Caco-2 (cell line): ENCODE results near the gene RTL10. TPM values are rescaled to one million over a fixed set of nuclear protein-coding genes. Genes with fewer than 3 reads are reported as not detected.

ENCODE experiments used
- BruUV-seq: library from RNA; stranded (reverse); fragments of 400-500 nt; replicated peaks from 2 replicates; lab custom pipeline; 2021; lab: Mats Ljungman, UMichigan
- CTCF ChIA-PET: fragments of 300-600 bp; sonication (Branson Sonifier 250); formaldehyde crosslinking; loops from one replicate; lab custom pipeline; 2022; ENCODE audit warnings: antibody characterized with exemption; lab: Charles Lee
- POLR2A ChIA-PET: fragments of 300-600 bp; sonication (Branson Sonifier 250); formaldehyde crosslinking; loops from one replicate; lab custom pipeline; 2022; ENCODE audit warnings: antibody characterized with exemption; lab: Charles Lee
- DNase-seq, 2 experiments: peaks; one replicate each; pipeline versions ENCODE4 v3.0.0 to v3.0.0-alpha.2; 2020 to 2022
- H3K27me3 ChIP-seq: replicated peaks from 2 replicates; pipeline ENCODE4 v1.6.0; 2011; ENCODE audit warnings: low read length; ENCODE audit not compliant: control insufficient read depth, insufficient read depth
- H3K36me3 ChIP-seq: 2 replicates; pipeline ENCODE4 v1.5.1; 2011; ENCODE audit warnings: low read length; ENCODE audit not compliant: control insufficient read depth, insufficient read depth
- H3K4me1 ChIP-seq: fragments of 250-450 bp; sonication (Bioruptor Pico); 2 replicates; pipeline ENCODE4 v1.5.1; 2020; ENCODE audit warnings: mild to moderate bottlenecking
- H3K4me3 ChIP-seq: 2 replicates; pipeline ENCODE4 v1.5.1; 2011; ENCODE audit warnings: low read depth, mild to moderate bottlenecking, control low read depth, low read length
- H3K9me3 ChIP-seq: fragments of 250-450 bp; sonication (Bioruptor Pico); 2 replicates; pipeline ENCODE4 v1.5.1; 2020; ENCODE audit warnings: mild to moderate bottlenecking, moderate library complexity
- H3K27ac Mint-ChIP-seq: one replicate; pipeline ENCODE4 v1.8.0; 2022; ENCODE audit warnings: mixed read lengths; ENCODE audit not compliant: unreplicated experiment
- H3K27me3 Mint-ChIP-seq: one replicate; pipeline ENCODE4 v1.8.0; 2022; ENCODE audit warnings: mixed read lengths; ENCODE audit not compliant: insufficient read depth, unreplicated experiment
- H3K36me3 Mint-ChIP-seq: one replicate; pipeline ENCODE4 v1.8.0; 2022; ENCODE audit warnings: mild to moderate bottlenecking, mixed read lengths; ENCODE audit not compliant: insufficient read depth, unreplicated experiment
- H3K4me1 Mint-ChIP-seq: one replicate; pipeline ENCODE4 v1.8.0; 2022; ENCODE audit warnings: low read depth, mixed read lengths; ENCODE audit not compliant: unreplicated experiment
- H3K4me3 Mint-ChIP-seq: one replicate; pipeline ENCODE4 v1.8.0; 2022; ENCODE audit warnings: mild to moderate bottlenecking, moderate library complexity, mixed read lengths; ENCODE audit not compliant: unreplicated experiment
- H3K9me3 Mint-ChIP-seq: one replicate; pipeline ENCODE4 v1.8.0; 2022; ENCODE audit warnings: mixed read lengths; ENCODE audit not compliant: unreplicated experiment
- intact Hi-C: fragments of 100-400 bp; cut with micrococcal nuclease; formaldehyde crosslinking; loops from one replicate; pipeline ENCODE4 v1.10.0; 2022; ENCODE audit not compliant: unreplicated experiment
- total RNA-seq: library from RNA; stranded (reverse); gene quantifications from 2 replicates; pipeline ENCODE4 v1.2.3, GENCODE V29; 2022
- TF ChIP-seq, protein P1 (sequence below), 2 experiments: fragments of 200-600 bp in 1 of 2; IDR thresholded peaks; 1 replicate in 1 of 2; 2 replicates in 1 of 2; pipeline versions ENCODE4 v1.5.1 to v1.8.0; 2011 to 2022; ENCODE audit warnings: antibody characterized with exemption in 1 of 2, control low read depth in 1 of 2, inconsistent platforms in 1 of 2, low read depth in 1 of 2, low read length in 1 of 2, mild to moderate bottlenecking in 1 of 2, moderate library complexity in 1 of 2; ENCODE audit not compliant: insufficient read depth in 1 of 2, severe bottlenecking in 1 of 2, unreplicated experiment in 1 of 2

Gene RTL10
- total RNA-seq, 1 experiment from 2014 or later = 27.5 TPM

DNA sequence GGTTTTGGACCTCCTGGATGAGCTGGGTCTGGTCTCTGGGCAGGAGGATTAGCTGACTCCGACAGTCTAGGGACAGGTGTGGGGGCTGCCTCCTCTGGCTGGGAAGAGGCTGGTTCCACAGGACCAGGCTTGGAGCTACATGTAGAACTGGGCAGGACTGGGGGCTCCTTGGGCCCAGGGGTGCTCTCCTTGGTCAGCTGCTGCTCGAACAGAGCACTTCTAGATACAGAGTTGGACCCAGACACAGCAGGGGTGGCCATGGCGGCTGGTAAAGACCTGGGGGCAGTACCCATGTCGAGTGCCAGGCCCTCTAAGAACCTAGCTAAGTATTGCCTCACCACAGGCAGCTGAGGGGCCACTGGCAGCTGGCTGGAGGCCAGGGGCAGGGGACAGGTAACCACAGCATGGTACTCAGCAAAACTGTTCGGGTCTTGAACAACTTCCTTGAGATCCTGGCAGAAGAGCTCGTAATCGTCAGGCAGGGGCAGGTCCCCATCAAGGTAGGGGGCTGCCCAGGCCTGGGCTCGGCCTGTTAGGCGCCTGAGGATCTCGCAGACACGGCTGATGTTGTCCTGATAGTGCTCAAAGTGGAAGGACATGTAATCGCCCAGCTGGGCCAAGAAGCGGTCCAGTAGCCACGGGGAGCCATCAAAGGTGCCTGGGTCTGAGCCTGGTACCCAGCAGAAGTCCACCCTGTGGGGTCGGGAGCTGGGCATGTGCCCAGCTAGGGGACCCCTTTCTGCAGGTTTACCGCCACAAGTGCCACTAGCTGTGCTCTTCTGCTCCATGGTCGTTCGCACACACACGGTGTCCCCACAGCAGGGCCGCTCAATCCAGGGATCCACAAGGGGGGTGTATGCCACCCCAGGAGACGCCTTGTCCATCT is 3.1 kb downstream of the RTL10 start:
- intact Hi-C loops = no loop called here

DNA sequence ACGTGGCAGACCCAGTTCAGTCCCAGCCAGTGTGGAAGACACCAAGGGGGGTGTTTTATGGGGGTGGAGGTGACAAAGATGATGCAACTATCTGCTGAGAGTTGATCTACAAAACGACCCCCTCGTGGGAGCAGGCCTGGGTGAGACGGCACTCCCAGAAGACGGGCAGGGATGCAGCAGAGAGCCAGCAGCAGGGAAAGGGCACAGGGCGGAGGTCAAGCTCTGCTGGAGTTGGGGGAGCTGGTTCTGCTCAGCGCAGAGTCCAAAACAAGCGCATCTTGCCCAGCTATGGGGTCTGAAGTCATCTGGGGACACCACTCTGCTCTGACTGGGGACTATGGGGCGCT is 3.9 kb downstream of the RTL10 start:
- Mint-ChIP-seq H3K36me3 (peaks cover 71% of the 10 kb centered on the region), H3K27ac (peak overlapping the region; percentile 98), H3K27me3 (no peaks in the 10 kb centered on the region), H3K4me1 (peaks cover 38% of the 10 kb centered on the region), H3K9me3 (no peaks in the 10 kb centered on the region), H3K4me3 (peak overlapping the region; percentile 69)
- Histone ChIP-seq H3K4me3 (no peak overlapping the region), H3K4me1 (peaks cover 49% of the 10 kb centered on the region), H3K9me3 (no peaks in the 10 kb centered on the region), H3K36me3 (peaks cover 6% of the 10 kb centered on the region), H3K27me3 (no peaks in the 10 kb centered on the region)
- CTCF ChIA-PET = interaction anchor here (0.6 to 2.0 kb wide), 5 partner anchors 10 to 127 kb away, joined by 3 to 9 read pairs (median 3); partner anchors contain the start of gene GP1BB
- POLR2A ChIA-PET = interaction anchor here (1.3 kb wide), 1 partner anchor 9 kb away, joined by 8 read pairs; no protein-coding TSS in a partner anchor
- BruUV-seq = no TSS peak
- intact Hi-C loops = loop anchor here (1.0 kb wide), 1 partner anchor 31 kb away; no protein-coding TSS in a partner anchor
- TF ChIP-seq, protein P1, sequence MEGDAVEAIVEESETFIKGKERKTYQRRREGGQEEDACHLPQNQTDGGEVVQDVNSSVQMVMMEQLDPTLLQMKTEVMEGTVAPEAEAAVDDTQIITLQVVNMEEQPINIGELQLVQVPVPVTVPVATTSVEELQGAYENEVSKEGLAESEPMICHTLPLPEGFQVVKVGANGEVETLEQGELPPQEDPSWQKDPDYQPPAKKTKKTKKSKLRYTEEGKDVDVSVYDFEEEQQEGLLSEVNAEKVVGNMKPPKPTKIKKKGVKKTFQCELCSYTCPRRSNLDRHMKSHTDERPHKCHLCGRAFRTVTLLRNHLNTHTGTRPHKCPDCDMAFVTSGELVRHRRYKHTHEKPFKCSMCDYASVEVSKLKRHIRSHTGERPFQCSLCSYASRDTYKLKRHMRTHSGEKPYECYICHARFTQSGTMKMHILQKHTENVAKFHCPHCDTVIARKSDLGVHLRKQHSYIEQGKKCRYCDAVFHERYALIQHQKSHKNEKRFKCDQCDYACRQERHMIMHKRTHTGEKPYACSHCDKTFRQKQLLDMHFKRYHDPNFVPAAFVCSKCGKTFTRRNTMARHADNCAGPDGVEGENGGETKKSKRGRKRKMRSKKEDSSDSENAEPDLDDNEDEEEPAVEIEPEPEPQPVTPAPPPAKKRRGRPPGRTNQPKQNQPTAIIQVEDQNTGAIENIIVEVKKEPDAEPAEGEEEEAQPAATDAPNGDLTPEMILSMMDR (IDR thresholded peaks at IDR 0.05; ENCODE audit: insufficient read depth in 1 of 2, low read depth in 1 of 2, low read length in 1 of 2, severe bottlenecking in 1 of 2, unreplicated experiment in 1 of 2) = no peak
- DNase-seq = no peak

More for the DNA sequence above, 3.1 kb downstream of the RTL10 start:
- H3K9me3 ChIP-seq = no peaks in the 10 kb centered on the region
- CTCF ChIA-PET = interaction anchor here (0.6 to 2.0 kb wide), 3 partner anchors 121 to 577 kb away, joined by 3 to 9 read pairs (median 6); partner anchors contain the start of gene GP1BB
- peaks cover 67% of the 10 kb centered on the region for H3K36me3 Mint-ChIP-seq
- H3K4me1 ChIP-seq = peaks cover 57% of the 10 kb centered on the region
- peak overlapping the region; percentile 98 for H3K27ac Mint-ChIP-seq
- H3K4me1 Mint-ChIP-seq = peaks cover 38% of the 10 kb centered on the region
- DNase-seq = no peak
- no peaks in the 10 kb centered on the region for H3K27me3 Mint-ChIP-seq
- no peaks in the 10 kb centered on the region for H3K9me3 Mint-ChIP-seq
- no peaks in the 10 kb centered on the region for H3K27me3 ChIP-seq
- H3K36me3 ChIP-seq = peaks cover 6% of the 10 kb centered on the region
- TF ChIP-seq, protein P1 (IDR thresholded peaks at IDR 0.05; ENCODE audit: insufficient read depth in 1 of 2, low read depth in 1 of 2, low read length in 1 of 2, severe bottlenecking in 1 of 2, unreplicated experiment in 1 of 2) = no peak
- POLR2A ChIA-PET = no interaction called here
- H3K4me3 ChIP-seq = no peak overlapping the region
- no TSS peak for BruUV-seq
- H3K4me3 Mint-ChIP-seq = peak overlapping the region; percentile 95
